ENCODE data around the gene POLH.

- TF ChIP-seq NRF1 (conservative IDR thresholded peaks at IDR 0.05 in 1 of 2, IDR thresholded peaks at IDR 0.05 in 1 of 2) (no peak), ZNF165 (CRISPR knock-in tag; IDR thresholded peaks at IDR 0.05; ENCODE audit: borderline replicate concordance) (no peak), HDAC2 (IDR thresholded peaks at IDR 0.05) (no peak), CTCF (IDR thresholded peaks at IDR 0.05 in 2 of 3, conservative IDR thresholded peaks at IDR 0.05 in 1 of 3; ENCODE audit: insufficient read depth in 2 of 3, low read depth in 1 of 3, low read length in 3 of 3) (no peak), USF2 (CRISPR knock-in tag; IDR thresholded peaks at IDR 0.05) (no peak), IRF2 (CRISPR knock-in tag; IDR thresholded peaks at IDR 0.05) (no peak), BRD4 (IDR thresholded peaks at IDR 0.05) (no peak), KLF16 (IDR thresholded peaks at IDR 0.05) (no peak), HLTF (IDR thresholded peaks at IDR 0.05) (no peak), PCBP2 (IDR thresholded peaks at IDR 0.05; ENCODE audit: low read depth, low read length, poor library complexity, severe bottlenecking) (no peak), POLR2A (conservative IDR thresholded peaks at IDR 0.05) (no peak), MXI1 (IDR thresholded peaks at IDR 0.05; ENCODE audit: low read depth, low read length) (no peak)
- TF ChIP-seq, protein P1, sequence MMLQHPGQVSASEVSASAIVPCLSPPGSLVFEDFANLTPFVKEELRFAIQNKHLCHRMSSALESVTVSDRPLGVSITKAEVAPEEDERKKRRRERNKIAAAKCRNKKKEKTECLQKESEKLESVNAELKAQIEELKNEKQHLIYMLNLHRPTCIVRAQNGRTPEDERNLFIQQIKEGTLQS (IDR thresholded peaks at IDR 0.05): no peak
- TF ChIP-seq, protein P1 (CRISPR knock-in tag; conservative IDR thresholded peaks at IDR 0.05): no peak
Measured at GRCh38 chr6:43658161-43658560, 82.2 kb downstream of the POLH start.
